ENCODE data around the gene LILRB5.
"Not testable (repeated sequence)": the region's sequence is repeated elsewhere in the genome, so short reads cannot be mapped to it uniquely, and the experiment has no call there.

LILRB5 gene

DNA sequence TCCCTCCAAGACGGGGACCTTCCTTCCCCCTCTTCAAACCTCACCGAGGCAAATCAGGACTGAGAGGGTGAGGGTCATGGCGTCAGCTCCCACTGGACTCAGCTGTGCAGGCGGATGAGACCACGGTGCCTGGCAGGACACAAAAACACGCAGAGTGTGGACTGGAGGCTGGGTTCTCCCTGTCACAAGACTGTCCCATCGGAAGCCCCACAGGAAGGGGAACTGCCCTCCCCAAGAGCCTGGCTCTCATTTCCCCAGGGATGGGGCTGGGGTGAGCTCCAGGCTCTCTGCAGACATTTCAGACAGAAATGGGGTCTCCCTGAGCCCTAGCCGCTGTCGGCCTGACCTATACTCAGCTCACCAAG is at the start of gene LILRB5:
LILRB5 (minus strand) TSS at position 158 of the 365 bp plus-strand sequence; CDS start at position 78, 80 bp downstream.
- no peak for DNase-seq (ENCODE audit: low spot score)

DNA sequence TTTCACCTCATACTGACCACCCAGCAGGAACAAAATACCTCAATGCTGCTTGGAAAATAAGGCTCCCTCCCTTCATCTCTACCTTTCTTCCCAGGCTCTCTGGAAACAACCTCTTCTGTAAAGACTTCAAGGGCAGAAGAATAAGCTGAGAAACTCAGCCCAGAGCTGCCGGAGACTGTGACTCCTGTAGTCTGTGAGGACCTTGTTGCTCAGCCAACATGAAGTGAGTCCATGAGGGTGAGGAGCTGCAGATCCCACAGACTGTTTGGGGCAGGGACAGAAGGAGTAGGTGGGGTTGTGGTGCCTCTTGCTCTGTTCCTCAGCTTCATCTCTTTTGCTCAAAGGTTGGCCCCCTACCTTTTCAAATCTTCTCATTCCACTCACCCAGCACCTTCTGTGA is 48.1 kb upstream of the LILRB5 start:
- no peak for DNase-seq (ENCODE audit: low spot score)

DNA sequence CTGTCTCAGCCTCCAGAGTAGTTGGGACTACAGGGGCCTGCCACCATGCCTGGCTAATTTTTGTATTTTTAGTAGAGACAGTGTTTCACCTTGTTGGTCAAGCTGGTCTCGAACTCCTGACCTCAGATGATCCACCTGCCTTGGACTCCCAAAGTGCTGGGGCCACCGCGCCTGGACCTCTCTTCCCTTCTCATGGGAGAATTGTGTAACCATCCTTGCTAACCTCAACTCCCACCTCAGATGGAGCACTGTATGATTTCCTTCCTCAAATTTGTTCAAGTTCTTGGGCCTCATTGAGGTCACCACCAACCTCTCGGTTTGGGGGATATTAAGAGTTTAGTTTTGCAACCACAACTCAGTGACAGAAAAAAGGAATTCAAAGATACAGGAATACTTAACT is 45.2 kb upstream of the LILRB5 start:
- DNase-seq (ENCODE audit: low spot score) = peak; percentile 33

DNA sequence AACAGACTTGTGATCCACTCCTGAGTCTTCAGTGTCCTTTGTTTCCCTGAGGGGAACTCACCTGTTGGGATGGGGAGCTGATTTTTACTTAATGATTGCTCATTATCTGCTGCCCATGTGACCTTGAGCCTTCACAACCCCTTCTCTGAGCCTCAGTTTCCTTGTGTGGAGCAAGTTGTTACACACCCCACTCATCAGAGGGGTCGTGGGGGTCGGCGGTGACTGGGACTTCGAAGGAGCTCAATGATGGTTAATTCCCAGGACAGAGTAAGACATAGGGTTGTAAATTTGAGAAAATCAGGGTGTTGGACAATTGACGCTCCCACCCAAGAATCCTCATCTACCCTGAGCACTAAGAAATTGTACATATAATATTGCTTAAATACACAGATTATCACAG is 42.4 kb upstream of the LILRB5 start:
- DNase-seq (ENCODE audit: low spot score) = no peak

DNA sequence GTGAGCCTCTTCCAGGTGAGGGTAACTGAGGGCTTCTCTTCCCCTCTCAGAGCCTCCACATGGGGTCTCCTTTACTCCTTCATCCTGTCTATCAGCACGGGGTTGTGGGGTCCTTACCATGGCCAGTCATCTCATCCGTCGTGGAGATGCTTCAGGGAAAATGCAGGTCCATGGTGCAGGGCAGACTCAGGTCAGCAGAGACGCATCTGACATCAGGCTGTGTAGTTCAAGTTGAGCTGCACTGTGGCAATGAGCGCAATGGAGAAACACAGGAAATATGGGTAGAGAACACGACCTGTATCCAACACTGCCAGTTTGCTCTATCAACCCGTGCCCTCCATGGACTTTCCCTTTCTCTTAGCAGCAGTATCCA is 42.0 kb upstream of the LILRB5 start:
- no peak for DNase-seq (ENCODE audit: low spot score)

DNA sequence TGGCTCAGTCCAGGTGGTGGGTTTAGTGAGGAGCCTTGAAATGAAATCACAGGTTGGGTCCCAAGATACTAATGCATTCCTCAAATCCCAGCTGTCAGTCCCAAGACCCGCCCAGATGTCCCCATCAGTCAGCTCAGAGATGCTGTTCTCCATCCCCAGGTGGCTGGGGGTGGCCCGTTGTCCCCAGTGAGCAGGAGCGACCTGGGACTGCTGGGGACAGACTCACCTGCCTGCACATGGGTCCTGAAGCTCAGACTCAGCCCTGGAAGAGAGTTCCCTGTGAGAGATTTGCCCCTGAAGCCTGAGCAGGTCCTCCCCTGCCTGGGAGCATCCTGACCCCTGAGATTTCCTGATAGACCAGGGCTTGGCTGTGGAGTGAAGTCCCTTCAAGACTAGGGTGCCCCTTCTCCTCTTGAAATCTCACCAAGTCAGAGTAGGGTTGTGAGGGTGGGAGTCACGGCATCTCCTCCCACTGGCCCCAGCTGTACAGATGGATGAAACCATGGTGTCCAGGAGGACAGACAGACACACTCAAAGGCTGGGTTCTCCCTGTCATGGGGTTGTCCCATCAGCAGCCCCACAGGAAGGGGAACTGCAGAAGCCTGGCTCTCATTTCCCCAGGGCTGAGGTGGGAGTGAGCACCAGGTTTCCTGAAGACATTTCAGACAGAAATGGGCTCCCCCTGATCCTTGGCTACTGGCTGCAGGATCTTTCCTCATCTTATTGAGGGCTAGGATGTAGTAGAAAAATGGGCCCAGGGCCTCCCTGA is 41.5 kb upstream of the LILRB5 start:
- DNase-seq (ENCODE audit: low spot score) = no peak

DNA sequence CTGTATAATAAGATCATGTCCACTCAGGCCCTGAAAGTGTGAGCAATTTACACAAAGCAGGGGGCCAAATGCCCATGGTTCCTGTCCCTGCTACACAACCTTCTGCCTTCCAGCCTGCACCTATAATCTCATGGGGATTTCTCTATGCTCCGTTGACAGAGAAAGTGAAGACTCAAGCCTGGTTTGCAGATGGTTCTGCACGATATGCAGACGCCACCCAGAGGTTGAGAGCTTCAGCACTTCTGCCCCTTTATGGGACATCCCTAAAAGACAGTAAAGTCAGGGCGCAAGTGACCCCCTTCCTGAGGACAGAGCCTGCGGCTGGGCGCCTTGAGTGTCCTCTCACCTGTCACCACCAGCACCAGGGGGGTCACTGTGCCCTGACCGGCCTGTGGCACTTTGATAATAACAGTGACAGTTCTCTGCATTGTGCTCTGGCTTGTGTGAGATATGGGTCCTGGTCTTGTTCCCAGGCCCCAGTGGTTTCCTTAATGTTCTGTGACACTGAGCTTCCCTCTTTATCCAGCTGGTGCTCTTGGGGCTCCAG is 40.8 kb upstream of the LILRB5 start:
- DNase-seq (ENCODE audit: low spot score) = no peak

DNA sequence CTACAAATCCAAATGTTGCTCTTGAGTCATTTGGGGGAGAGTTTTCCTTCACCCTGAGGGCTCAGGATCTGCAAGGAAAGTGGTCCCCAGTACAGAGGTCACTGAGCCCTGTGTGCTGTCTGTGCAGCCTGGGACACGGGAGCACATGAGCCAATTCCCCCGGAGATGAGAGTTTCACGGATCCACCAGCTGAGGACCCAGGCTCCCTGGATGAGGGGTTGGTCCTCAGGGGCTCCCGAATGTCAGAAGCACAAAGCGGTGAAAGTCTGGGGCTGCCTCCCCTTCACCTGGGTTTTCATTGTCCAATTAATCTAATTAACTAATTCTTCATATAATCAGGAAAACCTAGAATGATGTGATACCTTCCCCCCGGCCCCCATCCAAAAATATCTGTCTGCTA is 37.5 kb upstream of the LILRB5 start:
- DNase-seq (ENCODE audit: low spot score) = no peak

DNA sequence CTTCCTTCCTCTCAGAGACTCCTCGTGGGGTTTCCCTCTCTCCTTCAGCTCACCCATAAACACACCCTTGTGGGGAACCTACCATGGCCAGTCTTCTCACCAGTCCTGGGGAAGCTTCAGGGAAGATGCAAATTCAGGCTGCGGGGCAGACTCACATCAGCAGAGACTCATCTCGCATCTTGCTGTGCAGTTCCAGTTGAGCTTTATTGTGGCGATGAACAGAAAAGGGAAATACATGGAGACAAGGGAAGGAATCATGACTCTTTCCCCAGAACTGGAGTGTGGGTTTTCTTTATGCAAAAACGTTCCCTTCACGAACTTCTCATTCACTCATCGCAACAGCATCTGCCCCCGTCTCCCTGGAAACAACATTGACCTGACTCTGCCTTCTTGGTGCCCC is 32.1 kb upstream of the LILRB5 start:
- DNase-seq (ENCODE audit: low spot score) = not testable (repeated sequence)

DNA sequence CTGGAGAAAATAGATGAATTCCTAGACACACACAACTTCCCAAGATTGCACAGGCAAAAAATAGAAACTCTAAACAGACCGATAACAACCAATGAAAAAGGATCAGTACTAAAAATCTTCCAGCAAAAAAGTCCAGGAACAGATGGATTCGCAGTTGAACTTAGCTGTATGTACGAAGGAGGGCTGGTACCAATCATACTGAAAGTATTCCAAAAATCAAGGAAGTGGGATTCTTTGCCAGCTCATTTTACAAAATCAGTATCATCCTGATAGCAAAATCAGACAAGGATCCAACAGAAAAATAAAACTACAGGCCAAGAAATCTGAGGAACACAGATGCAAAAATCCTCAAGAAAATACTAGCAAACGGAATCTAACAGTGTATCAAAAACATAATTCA is 30.4 kb upstream of the LILRB5 start:
- no peak for DNase-seq (ENCODE audit: low spot score)

DNA sequence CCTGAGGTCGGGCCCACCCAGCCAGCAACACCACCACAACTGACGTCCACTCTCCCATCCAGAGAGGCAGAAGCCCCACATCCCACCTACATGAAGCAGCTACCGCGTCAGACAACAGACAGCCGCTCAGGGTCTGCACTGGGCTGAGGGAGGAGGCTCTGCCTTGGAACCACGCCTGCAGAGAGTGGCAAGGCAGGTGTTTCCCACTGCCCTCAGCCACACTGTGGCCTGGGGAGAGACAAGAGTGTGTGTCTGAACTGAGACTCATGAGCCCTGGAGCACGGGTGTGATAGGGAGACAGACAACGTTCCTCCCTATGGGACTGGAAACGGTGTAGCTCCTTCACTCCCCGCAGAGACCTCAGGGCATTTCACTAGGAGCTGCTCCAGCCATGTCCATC is 29.2 kb upstream of the LILRB5 start:
- not testable (repeated sequence) for DNase-seq (ENCODE audit: low spot score)

DNA sequence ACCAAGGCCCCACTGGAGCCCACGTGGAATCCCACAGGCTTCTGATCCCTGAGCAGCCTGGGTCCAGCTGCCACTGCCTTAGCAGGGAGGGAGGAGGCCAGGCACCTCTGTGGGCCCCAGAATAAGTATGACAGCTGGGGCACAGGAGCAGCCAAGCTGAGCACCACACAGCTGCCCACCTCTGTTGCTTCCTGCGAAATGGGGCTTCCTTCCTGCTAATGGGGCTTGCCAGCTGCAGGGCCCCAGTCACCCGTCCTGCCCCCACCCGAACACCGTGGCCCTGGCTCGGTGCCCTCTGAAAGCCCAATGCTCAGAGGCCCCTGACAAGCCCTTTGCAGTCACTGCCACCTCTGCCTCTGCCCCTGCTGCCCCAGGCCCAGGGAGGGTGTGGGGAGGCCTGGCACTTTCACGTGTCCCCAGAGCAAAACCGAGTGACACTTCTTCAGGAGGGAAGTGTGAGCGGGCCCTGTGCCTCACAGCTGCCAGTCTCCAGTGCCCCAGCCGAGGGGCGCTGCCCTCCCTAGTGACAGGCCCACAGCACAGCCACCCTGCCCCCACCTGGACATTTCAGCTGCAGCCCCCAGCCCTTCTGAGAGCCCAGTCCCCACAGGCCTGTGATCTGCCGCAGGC is 28.5 kb upstream of the LILRB5 start:
- not testable (repeated sequence) for DNase-seq (ENCODE audit: low spot score)

DNA sequence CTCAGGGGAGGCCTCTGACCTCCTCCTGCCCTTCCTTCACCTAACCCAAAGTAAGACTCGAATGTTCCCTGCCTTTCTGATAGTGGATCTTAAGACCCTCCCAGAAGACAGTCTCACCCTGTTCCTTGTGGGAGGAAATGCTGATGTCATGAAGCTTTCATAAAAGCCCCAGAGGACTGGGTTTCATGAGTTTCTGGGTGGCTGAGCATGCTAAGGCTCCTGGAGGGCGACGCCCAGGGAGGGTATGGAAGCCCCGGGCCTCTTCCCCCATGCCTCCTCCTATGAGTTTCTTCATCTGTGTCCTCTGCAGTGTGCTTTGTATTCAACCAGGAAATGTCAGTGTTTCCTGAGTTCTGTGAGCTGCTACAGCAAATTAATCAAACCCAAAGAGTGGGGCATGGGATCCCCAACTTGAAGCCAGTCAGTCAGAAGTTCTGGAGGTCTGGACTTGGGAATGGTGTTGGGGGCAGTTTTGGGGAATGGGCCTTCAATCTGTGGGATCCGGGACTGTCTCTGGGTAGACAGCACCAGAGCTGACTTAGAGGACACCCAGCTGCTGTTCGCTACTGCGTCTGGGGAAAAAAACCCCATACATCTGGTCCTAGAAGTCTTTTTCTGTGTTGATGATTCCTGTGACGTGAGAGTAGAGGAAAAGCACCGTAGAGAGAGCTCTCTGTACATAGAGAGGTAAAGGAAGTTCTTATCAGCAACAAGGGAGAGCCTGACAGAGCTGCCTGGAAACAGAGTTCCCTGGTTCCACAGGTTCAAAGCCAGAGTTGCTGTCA is 25.8 kb upstream of the LILRB5 start:
- DNase-seq (ENCODE audit: low spot score) = no peak

DNA sequence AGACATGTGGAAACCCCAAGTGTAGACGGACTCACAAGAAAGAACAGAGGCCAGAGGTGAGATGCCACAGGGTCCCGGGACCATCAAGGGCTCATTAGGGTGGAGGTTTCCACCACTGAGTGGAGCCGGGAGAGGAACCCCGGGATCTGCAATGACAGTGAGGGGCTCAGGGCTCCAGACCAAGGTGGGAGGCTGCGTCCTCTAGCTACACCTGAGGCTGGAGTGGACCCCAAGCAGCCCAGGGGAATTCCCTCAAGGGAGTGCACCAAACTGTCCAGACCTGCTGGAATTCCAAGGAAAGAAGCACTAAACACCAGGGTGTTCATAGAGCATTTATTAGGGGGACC is 24.6 kb upstream of the LILRB5 start:
- not testable (repeated sequence) for DNase-seq (ENCODE audit: low spot score)

DNA sequence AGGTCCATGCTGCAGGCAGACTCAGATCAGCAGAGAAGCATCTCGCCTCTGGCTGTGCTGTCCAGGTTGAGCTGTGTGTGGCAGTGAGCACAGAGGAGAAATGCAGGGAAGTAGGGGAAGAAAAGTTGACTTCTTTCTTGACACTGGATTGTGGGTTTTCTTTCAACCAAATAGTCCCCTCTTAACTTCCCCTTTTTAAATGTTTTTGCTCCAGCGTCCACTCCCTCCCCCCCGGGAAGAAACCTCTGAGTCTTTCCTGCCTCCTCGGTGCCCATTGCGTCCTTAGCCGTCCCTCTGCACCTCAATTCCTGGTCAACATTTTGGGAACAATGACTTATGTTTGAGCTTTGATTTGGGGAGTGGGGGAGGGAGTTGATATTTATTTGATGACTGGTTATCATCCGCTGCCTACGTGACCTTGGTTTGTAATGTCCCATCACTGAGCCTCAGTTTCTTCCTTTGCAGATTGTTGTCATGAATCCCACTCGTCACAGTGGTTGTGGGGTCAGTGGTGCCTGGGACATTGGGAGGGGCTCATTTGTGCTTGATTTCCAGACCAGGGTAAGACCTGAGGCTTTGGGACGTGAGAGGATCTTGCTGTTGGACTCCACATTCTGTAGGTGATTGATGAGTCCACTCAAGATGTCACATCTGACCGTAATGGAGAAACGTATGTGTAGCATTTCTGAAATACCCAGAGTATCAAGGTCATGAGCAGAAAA is 24.1 kb upstream of the LILRB5 start, which contains the start of gene LILRB2:
LILRB2 (minus strand) TSS at position 104 of the 722 bp plus-strand sequence. CDS start 614 bp downstream, outside the sequence.
- peak; percentile 10 for DNase-seq (ENCODE audit: low spot score)

DNA sequence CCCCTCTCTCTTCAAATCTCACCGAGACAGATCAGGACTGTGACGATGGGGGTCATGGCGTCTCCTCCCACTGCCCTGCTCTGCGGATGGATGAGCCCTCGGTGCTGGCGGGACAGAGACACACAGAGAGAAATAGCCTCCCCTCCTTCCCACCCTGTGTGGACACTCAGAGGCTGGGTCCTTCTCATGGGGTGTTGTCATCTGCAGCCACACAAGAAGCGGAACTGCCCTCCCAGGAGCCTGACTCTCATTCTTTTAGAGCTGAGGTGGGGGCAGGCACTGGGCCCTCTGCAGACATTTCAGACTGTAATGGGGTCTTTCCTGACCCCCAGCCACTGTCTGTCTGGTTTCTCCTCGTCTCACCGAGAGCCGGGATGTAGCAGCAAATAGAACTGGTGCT is 23.4 kb upstream of the LILRB5 start:
- peak; percentile 13 for DNase-seq (ENCODE audit: low spot score)

DNA sequence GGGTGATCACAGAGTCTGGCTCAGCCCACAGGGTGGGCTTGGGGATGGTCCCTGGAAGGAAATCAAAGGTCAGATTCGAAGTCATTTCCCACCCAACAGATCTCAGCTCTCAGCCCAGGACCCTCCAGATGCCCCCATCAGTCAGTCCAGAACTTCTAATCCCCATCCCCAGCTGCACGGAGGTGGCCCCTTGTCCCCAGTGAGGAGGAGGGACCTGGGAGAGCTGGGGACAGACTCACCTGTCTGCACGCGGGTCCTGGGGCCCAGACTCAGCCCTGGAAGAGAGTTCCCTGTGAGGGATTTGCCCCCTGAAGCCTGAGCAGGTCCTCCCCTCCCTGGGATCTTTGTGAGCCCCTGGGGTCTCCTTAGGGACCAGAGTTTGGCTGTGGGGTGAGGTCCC is 23.0 kb upstream of the LILRB5 start:
- DNase-seq (ENCODE audit: low spot score) = not testable (repeated sequence)

DNA sequence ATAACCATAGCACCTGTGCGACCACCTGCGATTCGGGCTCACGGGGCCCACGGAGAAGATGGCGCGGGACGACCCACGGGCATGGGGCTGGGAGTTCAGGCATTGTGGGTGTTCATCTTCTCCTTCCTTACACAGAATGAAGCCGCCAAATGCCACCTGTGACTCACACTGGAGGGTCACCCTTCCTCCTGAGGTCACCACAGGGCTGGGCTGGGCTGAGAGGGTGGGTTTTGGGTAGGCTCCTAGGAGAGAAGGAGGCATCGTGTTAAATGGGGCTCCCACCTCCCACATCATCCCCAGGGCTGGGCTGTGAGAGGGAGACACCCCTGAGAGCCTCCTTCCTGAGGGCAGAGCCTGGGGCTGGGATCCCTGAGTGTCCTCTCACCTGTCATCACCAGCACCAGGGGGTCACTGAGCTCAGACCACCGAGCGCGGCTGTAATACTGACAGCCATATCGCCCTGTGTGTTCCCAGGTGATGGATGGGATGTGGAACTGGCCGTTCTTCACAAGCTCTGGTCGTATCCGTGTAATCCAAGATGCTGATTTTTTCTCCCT is 22.4 kb upstream of the LILRB5 start:
- no peak for DNase-seq (ENCODE audit: low spot score)

DNA sequence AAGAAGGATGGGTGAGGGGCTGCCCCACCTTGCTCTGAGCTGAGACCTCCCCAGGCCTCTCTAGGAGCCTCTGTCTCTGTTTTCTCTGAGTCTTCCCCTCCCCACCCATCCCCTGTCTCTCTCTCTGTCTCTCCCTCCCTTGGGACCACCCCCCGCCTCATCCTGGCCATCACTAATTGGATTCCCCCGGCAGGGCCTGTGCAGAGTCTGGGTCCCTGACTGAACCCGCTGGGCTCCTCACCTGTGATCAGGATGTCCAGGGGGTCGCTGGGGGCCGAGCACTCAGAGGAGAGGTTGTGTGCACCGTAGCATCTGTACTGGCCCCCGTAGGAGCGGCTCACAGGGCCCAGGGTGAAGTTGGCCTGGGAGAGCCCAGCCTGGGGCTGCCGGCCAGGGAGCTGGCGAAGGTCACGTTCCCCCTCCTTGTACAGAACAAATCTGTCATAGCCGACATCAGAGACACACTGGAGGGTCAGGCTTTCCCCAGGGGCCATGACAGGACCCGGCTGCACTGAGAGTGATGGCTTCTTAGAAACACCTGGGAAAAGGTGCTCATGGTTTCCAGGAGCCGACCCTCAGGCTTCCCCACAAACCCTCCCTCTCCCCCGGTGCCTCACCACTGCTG is 21.6 kb upstream of the LILRB5 start:
- not testable (repeated sequence) for DNase-seq (ENCODE audit: low spot score)

DNA sequence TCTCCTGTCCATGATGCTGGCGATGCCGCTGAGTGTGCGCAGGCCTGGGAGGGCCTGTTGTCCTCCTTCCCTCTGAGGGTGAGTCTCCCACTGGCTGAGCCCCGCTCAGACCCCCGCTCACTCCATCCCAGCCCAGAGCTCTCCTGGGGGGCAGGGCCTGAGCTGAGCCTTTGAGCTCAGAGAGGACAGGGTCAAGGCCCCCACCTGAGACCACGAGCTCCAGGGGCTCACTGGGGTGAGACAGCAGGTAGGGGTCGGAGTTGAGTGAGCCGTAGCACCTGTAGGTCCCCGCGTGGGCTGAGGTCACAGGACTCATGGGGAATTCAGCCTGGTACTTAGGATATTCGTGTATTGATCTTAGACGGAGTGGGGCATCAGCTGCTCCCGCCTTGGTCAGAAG is 21.0 kb upstream of the LILRB5 start:
- not testable (repeated sequence) for DNase-seq (ENCODE audit: low spot score)

DNA sequence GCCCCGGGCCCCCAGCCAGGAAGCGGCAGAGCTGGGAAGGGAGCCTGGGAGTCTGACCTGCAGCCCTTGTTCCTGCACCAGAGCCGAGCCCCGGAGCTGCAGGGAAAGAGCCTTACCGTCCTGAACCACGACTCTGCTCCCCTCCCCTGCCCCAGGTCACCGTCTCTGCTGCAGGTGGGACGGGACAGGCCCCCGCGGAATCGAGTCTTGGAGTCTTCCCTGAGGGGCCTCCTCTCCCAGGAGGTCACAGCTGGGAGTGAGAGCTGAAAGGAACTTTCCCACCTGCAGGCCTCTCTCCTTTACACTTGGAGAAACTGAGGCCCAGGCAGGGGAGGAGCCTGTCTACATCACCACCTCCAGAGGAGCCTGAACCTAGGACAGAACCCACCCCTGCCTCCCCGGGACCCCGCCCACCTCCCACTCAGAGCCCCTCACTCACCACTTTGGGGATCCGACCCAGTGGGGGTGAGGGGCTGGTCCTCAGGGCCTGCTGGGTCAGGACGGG is 20.1 kb upstream of the LILRB5 start:
- not testable (repeated sequence) for DNase-seq (ENCODE audit: low spot score)

Measured in globus pallidus (tissue), 1 donor.